Subcutaneous abdominal adipose tissue (tissue), 5 donors: Measurements from ENCODE around the gene CTSW.

ENCODE experiments used
- H3K27ac ChIP-seq: one replicate; pipeline ENCODE4 v1.7.0; 2013; ENCODE audit warnings: low read depth, mild to moderate bottlenecking, inconsistent platforms, low read length, moderate library complexity
- H3K27me3 ChIP-seq, 5 donors: one replicate each; pipeline ENCODE4 v1.7.0; 2013; ENCODE audit warnings: low read length in 5 of 5, inconsistent platforms in 1 of 5; ENCODE audit not compliant: control insufficient read depth in 5 of 5, insufficient read depth in 4 of 5
- H3K36me3 ChIP-seq, 5 donors: one replicate each; pipeline ENCODE4 v1.7.0; 2013; ENCODE audit warnings: low read length in 5 of 5; ENCODE audit not compliant: control insufficient read depth in 5 of 5, insufficient read depth in 5 of 5
- H3K4me1 ChIP-seq, 5 donors: one replicate each; pipeline ENCODE4 v1.7.0; 2013; ENCODE audit warnings: low read length in 5 of 5, mild to moderate bottlenecking in 3 of 5, moderate library complexity in 1 of 5; ENCODE audit not compliant: control insufficient read depth in 5 of 5, insufficient read depth in 5 of 5
- H3K4me3 ChIP-seq, 5 donors: one replicate each; pipeline ENCODE4 v1.7.0; 2013; ENCODE audit warnings: low read length in 5 of 5, low read depth in 1 of 5
- H3K9ac ChIP-seq, 5 donors: one replicate each; pipeline ENCODE4 v1.7.0; 2013; ENCODE audit warnings: low read length in 5 of 5, mild to moderate bottlenecking in 4 of 5, moderate library complexity in 3 of 5
- H3K9me3 ChIP-seq, 5 donors: one replicate each; pipeline ENCODE4 v1.7.0; 2013; ENCODE audit warnings: low read length in 5 of 5; ENCODE audit not compliant: control insufficient read depth in 5 of 5
- donor health status: healthy.
- donor health status: healthy.
- donor health status: healthy.
- donor health status: healthy.
- donor health status: healthy.

The CTSW gene

GRCh38 chr11:65855927-65856363 is 23.7 kb upstream of the CTSW start:
- Histone ChIP-seq H3K4me3 (peak overlapping the region; percentile 78 to 97 (median 96)), H3K27ac (peak overlapping the region; percentile 93)

GRCh38 chr11:65856689-65857499 is 22.7 kb upstream of the CTSW start:
- H3K36me3 ChIP-seq = peaks cover 0 to 46% (median 41%) of the 10 kb centered on the region in 5 donors
- peaks cover 17 to 54% (median 45%) of the 10 kb centered on the region in 5 donors for H3K4me1 ChIP-seq
- H3K27ac ChIP-seq = peak overlapping the region; percentile 93

More at GRCh38 chr11:65855927-65856363, 23.7 kb upstream of the CTSW start:
- Histone ChIP-seq H3K9ac (peak overlapping the region in 3 of 5 donors; percentile 93 to 98 (median 93)), H3K9me3 (peaks cover 0 to 7% (median 5%) of the 10 kb centered on the region in 5 donors), H3K36me3 (peaks cover 0 to 54% (median 49%) of the 10 kb centered on the region in 5 donors), H3K27me3 (no peaks in the 10 kb centered on the region), H3K4me1 (peaks cover 12 to 45% (median 35%) of the 10 kb centered on the region in 5 donors)

GRCh38 chr11:65857500-65857852 is 22.2 kb upstream of the CTSW start:
- Histone ChIP-seq H3K27ac (peak overlapping the region; percentile 93), H3K4me3 (peak overlapping the region; percentile 78 to 97 (median 96)), H3K36me3 (peaks cover 0 to 46% (median 43%) of the 10 kb centered on the region in 5 donors), H3K9ac (peak overlapping the region; percentile 38 to 98 (median 93)), H3K4me1 (peaks cover 17 to 60% (median 49%) of the 10 kb centered on the region in 5 donors), H3K27me3 (no peaks in the 10 kb centered on the region), H3K9me3 (no peaks in the 10 kb centered on the region)

More at GRCh38 chr11:65856689-65857499, 22.7 kb upstream of the CTSW start:
- Histone ChIP-seq H3K4me3 (peak overlapping the region; percentile 78 to 97 (median 96)), H3K27me3 (no peaks in the 10 kb centered on the region), H3K9ac (peak overlapping the region; percentile 63 to 98 (median 93)), H3K9me3 (no peaks in the 10 kb centered on the region)

GRCh38 chr11:65857853-65858680 is 21.6 kb upstream of the CTSW start, which contains the start of gene CFL1:
TSS of gene CFL1 (minus strand) at chr11:65858180. CDS start at chr11:65858099, 81 bp downstream.
- Histone ChIP-seq H3K27me3 (no peaks in the 10 kb centered on the region), H3K9me3 (no peaks in the 10 kb centered on the region), H3K36me3 (peaks cover 0 to 46% (median 45%) of the 10 kb centered on the region in 5 donors), H3K27ac (peak within 1 kb of the TSS; percentile 93), H3K4me3 (peak within 1 kb of the TSS; percentile 78 to 97 (median 96)), H3K9ac (peak within 1 kb of the TSS; percentile 63 to 98 (median 93)), H3K4me1 (peaks cover 17 to 66% (median 55%) of the 10 kb centered on the region in 5 donors)

- H3K27ac ChIP-seq = peak overlapping the region; percentile 93
- H3K36me3 ChIP-seq = peaks cover 0 to 46% (median 45%) of the 10 kb centered on the region in 5 donors
- peaks cover 17 to 70% (median 56%) of the 10 kb centered on the region in 5 donors for H3K4me1 ChIP-seq
- peak overlapping the region in 4 of 5 donors; percentile 59 to 80 (median 66) for H3K9ac ChIP-seq
- peak overlapping the region; percentile 57 to 97 (median 96) for H3K4me3 ChIP-seq
- H3K27me3 ChIP-seq = no peaks in the 10 kb centered on the region
- no peaks in the 10 kb centered on the region for H3K9me3 ChIP-seq
Measured at GRCh38 chr11:65858681-65859087, 21.0 kb upstream of the CTSW start.

- H3K4me3 ChIP-seq = peak overlapping the region; percentile 75 to 97 (median 96)
- no peaks in the 10 kb centered on the region for H3K9me3 ChIP-seq
- H3K9ac ChIP-seq = peak overlapping the region; percentile 57 to 95 (median 84)
- H3K36me3 ChIP-seq = peaks cover 0 to 46% (median 45%) of the 10 kb centered on the region in 5 donors
- H3K27me3 ChIP-seq = no peaks in the 10 kb centered on the region
- peak overlapping the region; percentile 93 for H3K27ac ChIP-seq
- peaks cover 17 to 70% (median 56%) of the 10 kb centered on the region in 5 donors for H3K4me1 ChIP-seq
Measured at GRCh38 chr11:65859095-65859811, 20.4 kb upstream of the CTSW start.

GRCh38 chr11:65859812-65860277 is 19.8 kb upstream of the CTSW start:
- peak overlapping the region; percentile 75 to 97 (median 83) for H3K4me3 ChIP-seq
- peak overlapping the region; percentile 57 to 95 (median 84) for H3K9ac ChIP-seq
- peak overlapping the region; percentile 93 for H3K27ac ChIP-seq
- peaks cover 0 to 46% (median 45%) of the 10 kb centered on the region in 5 donors for H3K36me3 ChIP-seq
- no peaks in the 10 kb centered on the region for H3K27me3 ChIP-seq
- H3K9me3 ChIP-seq = no peaks in the 10 kb centered on the region
- peaks cover 17 to 70% (median 56%) of the 10 kb centered on the region in 5 donors for H3K4me1 ChIP-seq

GRCh38 chr11:65860278-65861164 is 19.1 kb upstream of the CTSW start, which contains the start of gene MUS81:
TSS of gene MUS81 (plus strand) at chr11:65860433. CDS start at chr11:65860754, 321 bp downstream.
- Histone ChIP-seq H3K27me3 (no peaks in the 10 kb centered on the region), H3K27ac (peak within 1 kb of the TSS; percentile 93), H3K9me3 (no peaks in the 10 kb centered on the region), H3K4me3 (peak within 1 kb of the TSS; percentile 83 to 97 (median 96)), H3K9ac (peak within 1 kb of the TSS; percentile 77 to 95 (median 84)), H3K4me1 (peaks cover 17 to 66% (median 55%) of the 10 kb centered on the region in 5 donors), H3K36me3 (peaks cover 0 to 46% (median 45%) of the 10 kb centered on the region in 5 donors)
